Measurements from ENCODE around the gene TFB2M.
"Not testable (repeated sequence)": the region's sequence is repeated elsewhere in the genome, so short reads cannot be mapped to it uniquely, and the experiment has no call there.

TFB2M gene

DNA sequence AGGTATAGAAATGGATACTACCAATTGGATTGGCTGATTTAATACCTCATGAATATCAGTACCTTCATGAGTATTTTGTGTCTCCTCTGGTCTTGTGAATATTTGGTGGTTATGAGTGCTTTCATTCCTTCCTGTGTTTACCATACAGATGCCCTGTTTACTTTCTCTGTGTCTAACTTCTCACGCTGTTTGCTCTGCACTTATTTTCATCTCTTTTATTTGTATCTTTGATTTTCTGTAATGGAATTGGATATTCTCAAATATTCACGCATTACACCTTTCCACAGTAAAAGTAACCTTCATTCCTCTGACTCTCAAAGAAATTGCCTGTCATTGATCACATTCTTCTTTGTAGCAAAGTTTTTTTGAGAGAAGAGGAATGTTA, 17.0 kb upstream of the TFB2M start:
- no peak for DNase-seq (ENCODE audit: low read depth)

DNA sequence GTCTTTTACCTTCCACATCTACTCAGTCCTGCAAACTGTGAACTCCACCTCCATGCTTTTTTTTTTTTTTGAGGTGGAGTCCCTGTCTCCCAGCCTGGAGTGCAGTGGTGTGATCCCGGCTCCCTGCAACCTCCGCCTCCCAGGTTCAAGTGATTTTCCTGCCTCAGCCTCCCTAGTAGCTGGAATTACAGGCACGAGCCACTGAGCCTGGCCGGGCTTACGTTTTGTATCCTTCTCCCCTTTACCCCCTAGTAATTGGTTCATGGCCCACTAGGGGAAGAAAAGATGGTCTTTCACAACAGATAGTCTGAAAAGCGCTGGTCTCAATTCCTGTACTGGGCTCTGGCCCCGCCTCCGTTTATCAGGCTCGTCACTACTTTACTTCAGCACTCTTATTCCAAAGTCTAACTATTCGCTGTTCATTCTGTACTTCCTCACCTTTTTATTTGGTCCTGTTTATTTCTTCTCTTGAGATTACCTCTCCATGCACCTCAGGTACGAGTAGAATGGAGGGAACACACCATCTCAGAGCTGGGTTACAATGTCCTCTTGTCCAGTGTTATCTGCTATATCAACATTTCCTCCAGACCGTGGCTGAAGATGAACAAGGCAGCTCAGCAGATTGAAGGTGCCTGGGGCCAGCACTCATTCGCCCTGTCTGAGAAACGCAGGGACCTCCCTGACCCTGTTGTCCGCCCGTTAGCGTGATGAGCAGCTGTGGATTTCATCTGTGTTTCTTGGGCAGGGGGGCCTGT, 16.4 kb upstream of the TFB2M start:
- DNase-seq (ENCODE audit: low read depth), result no peak

DNA sequence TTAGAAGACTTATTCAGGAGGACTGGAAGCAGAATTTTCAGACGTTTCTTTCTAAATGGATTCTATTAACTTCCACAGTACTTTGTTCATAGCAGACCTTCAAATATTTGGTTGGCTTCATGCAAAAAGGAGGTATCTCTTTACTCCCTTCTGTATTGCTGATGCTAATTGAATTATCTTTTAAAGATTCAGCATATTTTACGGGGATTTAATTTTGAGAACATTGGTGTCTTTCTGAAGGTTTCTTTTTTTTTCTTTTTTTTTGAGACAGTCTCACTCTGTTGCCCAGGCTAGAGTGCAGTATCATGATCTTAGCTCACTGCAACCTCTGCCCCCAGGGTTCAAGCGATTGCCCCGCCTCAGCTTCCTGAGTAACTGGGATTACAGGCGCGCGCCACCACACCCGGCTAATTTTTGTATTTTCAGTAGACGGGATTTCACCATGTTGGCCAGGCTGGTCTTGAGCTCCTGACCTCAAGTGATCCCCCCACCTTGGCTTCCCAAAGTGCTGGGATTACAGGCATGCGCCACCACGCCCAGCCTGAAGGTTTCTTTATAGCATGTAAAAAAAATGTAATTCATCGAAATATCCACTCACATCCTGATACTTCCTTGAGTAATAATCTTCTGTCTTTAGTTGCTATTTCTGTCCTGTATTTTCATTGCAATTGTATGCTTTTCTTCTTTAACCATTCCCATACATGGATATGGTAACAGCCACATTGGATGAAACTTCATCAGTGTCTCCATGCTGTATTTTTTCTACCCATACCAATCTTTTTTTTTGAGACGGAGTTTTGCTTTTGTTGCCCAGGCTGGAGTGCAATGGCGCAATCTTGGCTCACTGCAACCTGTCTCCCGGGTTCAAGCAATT, 14.7 kb upstream of the TFB2M start:
- no peak for DNase-seq (ENCODE audit: low read depth)

DNA sequence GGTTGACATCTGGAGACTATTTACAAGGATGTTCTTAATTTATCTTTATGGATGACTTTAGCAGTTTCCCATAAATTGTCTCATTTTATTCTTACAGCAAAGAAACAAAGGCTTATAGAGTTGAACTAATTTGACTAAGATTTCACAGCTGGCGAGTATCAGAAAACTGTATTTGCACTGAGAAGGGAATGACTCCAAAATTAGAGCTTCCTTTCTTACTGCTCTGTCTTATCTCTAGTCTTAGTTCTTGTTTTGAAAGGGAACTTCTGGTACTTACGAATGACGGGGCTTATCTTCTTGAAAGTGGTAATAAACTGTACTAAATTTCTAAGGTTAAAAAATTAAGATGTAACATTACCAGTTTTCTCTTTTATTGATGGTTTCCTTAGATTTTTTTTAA, 13.8 kb upstream of the TFB2M start:
- DNase-seq (ENCODE audit: low read depth), result no peak

DNA sequence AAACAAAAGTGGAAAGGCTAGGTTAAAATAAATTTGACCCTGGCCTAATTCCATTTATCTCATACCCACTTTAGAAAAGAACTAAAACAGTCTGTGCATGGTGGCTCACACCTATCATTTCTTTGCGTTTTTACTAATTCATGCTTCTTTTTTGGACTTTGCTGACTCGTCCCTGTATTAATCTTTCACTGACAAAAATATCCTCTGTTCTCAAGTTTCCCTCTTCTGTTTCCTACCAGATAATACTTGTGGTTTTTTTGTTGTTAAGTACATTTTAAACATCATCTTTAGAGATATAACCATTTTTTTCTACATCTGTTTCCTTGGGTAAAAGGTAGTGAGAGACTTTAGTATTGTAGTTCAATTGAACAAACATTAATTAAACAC, 11.7 kb upstream of the TFB2M start:
- DNase-seq (ENCODE audit: low read depth), result no peak

DNA sequence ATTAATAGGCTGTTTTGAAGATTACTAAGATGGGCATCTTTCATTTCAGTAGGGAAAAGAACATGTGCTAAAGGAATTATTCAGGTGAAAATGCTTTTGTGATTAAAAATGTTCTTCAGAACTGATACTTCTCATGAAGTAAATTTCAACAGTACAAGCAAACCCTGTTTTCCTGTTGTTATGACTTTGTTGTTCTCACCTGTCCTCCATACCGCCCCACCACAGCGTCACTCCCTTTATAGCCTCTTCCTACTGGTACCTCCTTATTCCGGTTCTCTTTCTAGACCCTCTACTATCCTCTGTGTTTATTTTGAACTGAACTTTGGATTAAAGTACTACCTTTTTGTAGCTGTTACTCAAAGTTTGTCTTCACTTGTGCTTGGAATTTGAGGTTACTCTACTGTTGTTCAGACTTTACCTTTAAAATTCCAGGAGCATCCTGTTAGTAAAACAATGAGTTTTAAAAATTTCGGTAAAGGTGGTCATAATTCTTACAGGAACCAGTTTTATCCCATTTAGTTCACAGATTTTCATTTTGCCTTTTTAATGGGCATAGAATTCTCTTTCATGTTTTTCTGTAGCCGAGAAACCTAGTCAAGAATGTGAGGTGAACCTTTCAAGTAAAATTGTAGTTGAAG, 11.1 kb upstream of the TFB2M start:
- DNase-seq (ENCODE audit: low read depth), result no peak

DNA sequence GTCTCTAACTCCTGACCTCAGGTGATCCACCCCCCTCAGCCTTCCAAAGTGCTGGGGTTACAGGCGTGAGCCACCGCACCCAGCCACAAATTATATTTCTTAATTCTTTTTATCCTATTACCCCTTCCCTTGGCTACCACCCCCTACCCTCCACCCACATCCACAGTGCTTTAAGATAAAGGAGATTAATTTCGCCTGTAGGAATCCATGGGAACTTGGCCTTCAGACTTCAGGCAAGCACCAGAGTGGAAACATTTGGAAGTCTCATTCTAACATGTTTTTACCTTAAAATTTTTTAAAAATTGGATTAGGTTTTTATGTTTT, 10.6 kb upstream of the TFB2M start:
- no peak for DNase-seq (ENCODE audit: low read depth)

DNA sequence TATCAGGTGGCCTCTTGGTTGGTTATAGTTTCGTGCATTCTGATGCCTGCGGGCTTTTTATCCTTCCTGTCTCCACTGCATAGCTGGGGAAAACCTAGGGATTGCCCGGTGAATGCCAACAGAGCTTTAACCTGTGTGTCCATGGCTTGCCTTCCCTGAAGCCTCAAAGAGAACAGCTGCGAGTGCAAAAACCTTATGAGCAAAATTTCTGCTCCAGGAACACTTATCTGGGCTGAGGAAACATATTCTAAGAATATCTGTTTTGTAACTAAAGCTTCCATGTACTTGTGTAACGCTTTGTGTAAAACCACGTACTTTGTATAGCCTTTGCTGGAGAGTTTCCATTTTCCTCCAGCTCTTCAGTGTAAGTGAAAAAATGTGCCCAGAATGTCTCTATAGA, 7.4 kb upstream of the TFB2M start:
- no peak for DNase-seq (ENCODE audit: low read depth)

DNA sequence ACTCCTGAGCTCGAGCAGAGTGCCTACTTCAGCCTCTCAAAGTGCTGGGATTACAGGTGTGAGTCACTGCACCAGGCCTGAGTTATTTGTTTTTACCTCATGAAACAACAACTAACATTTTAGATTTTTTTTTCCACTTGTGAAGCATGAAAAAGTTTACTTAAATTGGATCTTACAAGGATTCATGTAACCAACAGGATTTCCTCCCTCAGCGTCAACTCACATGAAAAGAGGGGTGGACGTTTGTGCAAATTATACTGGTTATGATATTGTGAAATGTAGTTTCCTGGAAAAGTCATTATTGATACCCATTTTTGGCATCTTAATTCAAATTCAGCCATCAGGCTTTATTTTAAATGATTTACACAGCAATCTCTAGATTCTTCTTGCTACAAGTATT, 6.7 kb upstream of the TFB2M start:
- DNase-seq (ENCODE audit: low read depth), result no peak

DNA sequence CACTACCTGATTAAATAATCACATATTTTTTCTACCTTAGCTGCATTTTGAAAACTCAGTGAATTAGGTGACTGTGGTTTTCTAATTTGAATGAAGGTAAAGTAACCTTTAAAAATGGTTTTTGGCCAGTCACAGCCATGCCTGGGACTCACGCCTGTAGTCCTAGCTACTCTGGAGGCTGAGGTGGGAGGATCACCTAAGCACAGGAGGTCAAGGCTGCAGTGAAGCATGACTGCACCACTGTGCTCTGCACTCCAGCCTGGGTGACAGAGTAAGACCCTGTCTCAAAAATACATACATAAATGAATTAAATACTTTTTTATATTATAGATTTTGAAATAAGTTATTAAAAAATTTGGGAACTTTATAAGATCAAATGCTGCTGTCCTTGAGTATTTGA, 5.9 kb upstream of the TFB2M start:
- no peak for DNase-seq (ENCODE audit: low read depth)

DNA sequence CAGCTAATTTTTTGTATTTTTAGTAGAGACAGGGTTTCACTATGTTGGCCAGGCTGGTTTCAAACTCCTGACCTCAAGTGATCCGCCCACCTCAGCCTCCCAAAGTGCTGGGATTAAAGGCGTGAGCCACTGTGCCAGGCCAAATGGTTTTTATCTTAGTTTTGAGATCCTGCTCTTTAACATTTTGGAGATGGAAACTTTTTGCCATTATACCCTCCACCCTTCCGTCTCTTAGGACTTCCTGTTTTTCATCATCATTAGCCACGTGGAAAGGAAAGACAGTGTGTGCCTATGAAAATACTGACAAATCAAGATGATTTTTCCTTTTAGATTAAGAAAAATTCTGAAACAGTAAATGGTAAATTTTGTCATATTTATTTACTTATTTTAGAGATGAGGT, 5.2 kb upstream of the TFB2M start:
- DNase-seq (ENCODE audit: low read depth), result not testable (repeated sequence)

DNA sequence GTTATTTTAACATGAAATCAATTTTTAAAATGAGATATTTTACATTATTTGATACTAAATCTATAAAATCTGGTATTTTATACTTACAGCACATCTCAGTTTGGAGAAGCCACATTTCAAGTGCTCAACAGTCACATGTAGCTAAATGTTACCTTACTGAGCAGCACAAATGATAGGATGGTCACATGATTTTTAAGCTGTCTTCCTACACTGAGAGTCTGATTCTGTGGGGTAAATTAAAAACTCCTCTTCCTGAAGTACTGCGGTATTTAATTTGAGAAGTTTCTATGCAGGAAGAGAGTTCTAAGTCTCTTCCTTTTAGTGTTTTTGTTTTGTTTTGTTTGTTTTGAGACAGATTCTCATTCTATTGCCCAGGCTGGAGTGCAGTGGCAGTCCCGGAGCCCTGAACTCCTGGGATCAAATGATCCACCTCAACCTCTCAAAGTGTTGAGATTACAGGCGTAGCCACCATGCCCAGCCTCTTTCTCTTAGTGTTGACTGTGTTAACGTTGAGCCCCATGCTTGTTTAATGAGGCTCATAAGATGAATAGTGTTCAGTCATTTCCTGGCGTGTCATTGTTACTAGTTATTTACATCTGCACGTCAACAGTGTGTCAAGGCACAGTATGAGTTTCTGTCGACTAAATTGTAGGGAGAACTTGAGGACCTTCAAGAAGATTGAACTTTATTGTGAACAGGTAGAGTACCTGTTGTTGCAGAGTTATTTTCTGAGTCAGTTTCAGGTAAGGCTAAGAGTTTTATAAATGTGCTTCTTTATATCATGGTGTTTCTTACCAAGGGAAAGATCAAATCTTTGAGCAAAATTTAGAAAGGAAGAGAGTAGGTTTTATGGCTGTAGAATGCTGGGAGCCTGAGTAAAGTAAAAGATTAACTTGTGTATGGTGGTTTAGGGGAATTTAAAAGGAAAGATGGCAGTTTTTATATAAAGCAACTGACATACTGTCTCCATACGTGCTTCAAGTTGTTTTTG, 3.5 kb upstream of the TFB2M start:
- DNase-seq (ENCODE audit: low read depth), result no peak

DNA sequence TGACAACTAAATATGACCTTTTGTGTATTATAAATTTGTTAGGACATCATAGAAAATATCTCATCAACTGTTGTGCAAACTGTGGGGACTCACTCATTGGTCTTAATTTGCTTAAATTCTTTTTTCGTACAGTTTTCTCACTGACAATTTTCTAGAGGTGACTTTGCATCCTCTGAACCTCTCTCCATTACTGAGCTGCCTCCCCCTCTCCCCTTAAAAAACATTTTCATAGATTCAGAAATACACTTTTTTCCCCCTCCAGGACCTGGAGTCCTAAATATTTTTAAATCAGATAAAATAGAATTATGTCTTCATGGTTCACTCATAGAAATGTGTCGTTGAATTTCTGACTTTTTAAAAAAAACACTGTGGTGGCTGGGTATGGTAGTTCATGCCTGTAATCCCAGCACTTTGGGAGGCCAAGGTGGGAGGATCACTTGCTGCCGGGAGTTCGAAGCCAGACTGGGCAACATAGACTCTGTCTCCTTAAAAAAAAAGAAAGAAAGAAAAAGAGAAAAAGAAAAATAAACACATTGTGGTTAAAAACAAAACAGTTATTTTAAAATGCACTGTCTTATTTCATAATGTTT, 1.7 kb upstream of the TFB2M start:
- no peak for DNase-seq (ENCODE audit: low read depth)

DNA sequence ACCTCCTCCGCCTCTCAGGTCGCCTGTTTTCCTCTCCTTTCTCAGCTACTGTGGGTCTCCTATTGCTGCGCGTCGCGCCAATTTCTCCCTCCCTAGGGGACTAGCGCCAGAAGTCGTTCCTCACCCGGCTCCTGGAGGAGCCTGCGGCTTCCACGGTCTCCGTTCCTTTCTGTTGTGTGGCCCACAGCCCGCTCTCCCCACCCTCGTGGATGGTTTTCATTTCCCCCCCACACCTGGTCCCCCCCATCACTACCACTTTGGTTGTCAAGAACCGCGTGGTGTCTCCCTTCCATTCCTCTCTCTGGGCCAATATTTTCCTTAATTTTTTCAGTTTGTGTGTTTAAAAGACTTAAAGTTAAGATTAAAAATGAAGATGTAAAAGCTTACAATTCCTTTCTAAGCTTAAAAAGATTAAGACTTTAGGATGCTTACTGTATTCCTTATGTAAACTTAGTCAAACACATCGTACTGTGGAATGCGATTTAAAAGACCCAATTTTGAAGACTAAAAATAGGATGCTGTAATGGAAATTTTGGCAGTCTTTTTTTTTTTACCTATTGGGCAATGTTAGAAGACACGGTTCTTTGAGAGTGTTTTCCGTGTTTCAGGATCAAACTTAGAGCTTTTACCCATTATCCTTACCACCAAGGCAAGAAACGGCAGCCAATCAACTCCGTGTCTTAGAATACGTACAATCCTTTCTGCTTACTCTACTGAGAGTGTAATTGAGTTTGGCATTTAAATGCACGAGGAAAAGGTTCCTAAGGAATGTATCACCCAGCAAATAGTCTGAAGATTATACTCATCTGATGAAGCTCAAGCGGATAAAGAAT, 968 bp upstream of the TFB2M start:
- DNase-seq (ENCODE audit: low read depth), result no peak

DNA sequence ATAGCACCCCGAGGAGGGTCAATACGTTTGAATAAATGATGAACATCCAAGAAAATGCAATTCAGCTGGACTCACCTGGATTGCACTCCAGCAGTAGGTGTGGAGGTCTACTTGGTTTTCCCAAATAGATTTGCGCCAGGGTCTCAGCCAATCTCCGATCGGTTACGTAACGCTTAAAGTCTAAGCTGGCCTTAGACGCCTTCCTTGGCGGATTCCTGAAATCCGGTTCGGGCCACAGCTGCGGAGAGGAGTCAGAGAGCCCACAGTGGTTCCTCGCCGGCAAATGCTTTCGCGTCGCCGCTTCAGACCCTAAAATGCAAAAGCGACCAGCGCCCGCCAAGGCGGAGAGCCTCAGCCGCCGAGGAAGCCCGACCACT, 322 bp downstream of the TFB2M start:
- no peak for DNase-seq (ENCODE audit: low read depth)

DNA sequence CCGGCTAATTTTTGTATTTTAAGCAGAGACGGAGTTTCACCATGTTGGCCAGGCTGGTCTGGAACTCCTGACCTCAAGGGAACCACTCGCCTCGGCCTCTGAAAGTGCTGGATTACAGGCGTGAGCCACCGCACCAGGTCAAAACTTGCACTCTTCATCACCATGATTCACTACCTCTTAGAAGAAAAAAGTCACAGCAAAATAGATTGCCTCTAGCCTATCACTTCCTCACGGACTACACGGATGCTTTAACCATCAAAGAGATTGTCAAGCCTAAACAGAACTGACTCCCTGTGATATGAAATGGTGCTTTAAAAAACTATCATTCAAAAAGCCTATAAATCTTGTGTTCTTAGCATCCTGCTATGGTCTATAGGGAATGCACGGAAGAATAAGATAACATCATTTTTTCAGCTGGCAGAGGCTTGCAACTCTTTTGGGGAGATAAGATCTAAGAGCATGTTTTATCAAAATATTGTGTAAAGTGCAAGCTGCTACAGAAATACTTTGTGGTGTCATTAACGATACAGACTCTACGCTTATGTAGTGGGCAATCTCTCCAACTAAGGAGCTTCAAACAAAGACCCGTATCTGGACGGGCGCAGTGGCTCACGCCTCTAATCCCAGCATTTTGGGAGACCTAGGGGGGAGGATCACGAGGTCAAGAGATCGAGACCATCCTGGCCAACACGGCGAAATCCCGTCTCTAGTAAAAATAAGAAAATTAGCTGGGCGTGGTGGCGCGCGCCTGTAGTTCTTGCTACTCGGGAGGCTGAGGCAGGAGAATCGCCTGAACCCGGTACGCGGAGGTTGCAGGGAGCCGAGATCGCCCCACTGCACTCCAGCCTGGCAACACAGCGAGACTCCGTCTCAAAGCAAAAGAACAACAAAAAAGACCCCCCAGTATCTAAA, 966 bp downstream of the TFB2M start:
- DNase-seq (ENCODE audit: low read depth), result no peak

DNA sequence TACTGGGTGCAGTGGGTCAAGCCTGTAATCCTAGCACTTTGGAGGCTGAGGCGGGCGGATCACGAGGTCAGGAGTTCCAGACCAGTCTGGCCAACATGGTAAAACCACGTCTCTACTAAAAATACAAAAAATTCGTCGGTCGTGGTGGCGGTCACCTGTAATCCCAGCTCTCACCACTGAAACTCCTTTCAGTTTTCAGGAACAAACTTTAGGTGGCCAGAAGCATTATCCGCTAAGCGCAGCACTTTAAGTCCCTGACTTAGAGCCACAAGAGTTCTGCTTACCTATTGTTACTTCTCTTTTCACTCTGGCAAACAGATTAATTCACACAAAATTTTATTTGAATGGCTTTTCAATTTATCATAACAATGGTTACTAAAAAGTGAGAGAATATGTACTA, 5.2 kb downstream of the TFB2M start:
- not testable (repeated sequence) for DNase-seq (ENCODE audit: low read depth)

DNA sequence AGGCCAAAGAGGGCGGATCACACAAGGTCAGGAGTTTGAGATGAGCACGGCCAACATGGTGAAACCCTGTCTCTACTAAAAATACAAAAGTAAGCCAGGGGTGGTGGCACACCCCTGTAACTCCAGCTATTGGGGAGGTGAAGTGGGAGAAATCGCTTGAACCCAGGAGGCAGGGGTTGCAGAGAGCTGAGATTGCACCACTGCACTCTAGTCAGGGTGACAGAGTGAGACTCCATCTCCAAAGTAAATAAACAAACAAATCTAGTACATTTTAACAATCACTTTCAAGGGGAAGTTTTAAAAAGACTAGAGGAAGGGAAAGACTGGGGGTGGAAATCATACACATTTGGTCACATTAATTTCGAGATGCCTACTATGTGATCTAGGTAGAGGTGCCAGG, 6.8 kb downstream of the TFB2M start:
- DNase-seq (ENCODE audit: low read depth), result no peak

DNA sequence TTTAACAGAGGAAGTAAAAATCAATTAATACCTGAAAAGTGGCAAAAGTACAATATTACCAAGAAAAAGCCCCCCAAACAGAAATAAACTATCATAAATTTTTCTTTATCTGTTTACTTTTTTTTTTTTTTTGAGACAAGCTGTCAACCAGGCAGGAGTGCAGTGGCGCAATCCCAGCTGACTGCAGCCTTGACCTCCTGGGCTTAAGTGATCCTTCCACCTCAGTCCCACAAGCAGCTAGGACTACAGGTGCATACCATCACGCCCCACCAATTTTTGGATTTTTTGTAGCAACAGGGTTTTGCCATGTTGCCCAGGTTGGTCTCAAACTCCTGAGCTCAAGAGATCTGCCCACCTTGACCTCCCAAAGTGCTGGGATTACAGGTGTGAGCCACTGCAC, 8.0 kb downstream of the TFB2M start:
- no peak for DNase-seq (ENCODE audit: low read depth)

DNA sequence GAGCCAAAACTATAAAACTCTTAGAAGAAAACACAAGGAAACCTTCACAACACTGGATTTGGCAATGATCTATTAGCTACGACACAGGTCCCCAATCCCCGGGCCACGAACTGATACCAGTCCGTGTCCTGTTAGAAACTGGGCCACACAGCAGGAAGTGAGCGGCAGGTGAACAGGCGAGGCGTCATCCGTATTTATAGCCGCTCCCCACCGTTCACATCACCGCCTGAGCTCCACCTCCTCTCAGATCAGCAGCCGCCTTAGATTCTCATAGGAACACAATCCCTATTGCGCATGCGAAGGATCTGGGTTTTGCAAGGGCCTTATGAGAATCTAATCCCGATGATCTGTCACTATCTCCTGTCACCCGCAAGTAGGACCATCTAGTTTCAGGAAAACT, 11.9 kb downstream of the TFB2M start:
- DNase-seq (ENCODE audit: low read depth), result no peak

All from stimulated activated CD8-positive, alpha-beta memory T cell treated with anti-CD3 and anti-CD28 coated beads, Interleukin-12 subunit alpha, Interleukin-12 subunit beta, amount 100 ng/mL, for 1 hour (primary cell).